Calu3 (cell line): ENCODE results near the gene PNPLA7. TPM values are rescaled to one million over a fixed set of nuclear protein-coding genes. Genes with fewer than 3 reads are reported as not detected.

Experiments used
- BruUV-seq: library from RNA; stranded (reverse); fragments of 400-500 nt; replicated peaks from 2 replicates; lab custom pipeline; 2021; lab: Mats Ljungman, UMichigan
- CTCF ChIA-PET: fragments of 300-600 bp; sonication (Branson Sonifier 250); formaldehyde crosslinking; loops from one replicate; lab custom pipeline; 2022; ENCODE audit warnings: antibody characterized with exemption; lab: Charles Lee
- DNase-seq: peaks from one replicate; pipeline ENCODE4 v3.0.0; 2022
- H3K27ac Mint-ChIP-seq: one replicate; pipeline ENCODE4 v1.8.0; 2022; ENCODE audit warnings: mixed read lengths; ENCODE audit not compliant: unreplicated experiment
- H3K27me3 Mint-ChIP-seq: one replicate; pipeline ENCODE4 v1.8.0; 2022; ENCODE audit warnings: mixed read lengths; ENCODE audit not compliant: unreplicated experiment
- H3K36me3 Mint-ChIP-seq: one replicate; pipeline ENCODE4 v1.8.0; 2022; ENCODE audit warnings: mild to moderate bottlenecking, moderate library complexity, mixed read lengths; ENCODE audit not compliant: insufficient read depth, unreplicated experiment
- H3K4me1 Mint-ChIP-seq: one replicate; pipeline ENCODE4 v1.8.0; 2022; ENCODE audit warnings: mild to moderate bottlenecking, low read depth, mixed read lengths; ENCODE audit not compliant: unreplicated experiment
- H3K4me3 Mint-ChIP-seq: one replicate; pipeline ENCODE4 v1.8.0; 2022; ENCODE audit warnings: mild to moderate bottlenecking, low read depth, moderate library complexity, mixed read lengths; ENCODE audit not compliant: unreplicated experiment
- H3K9me3 Mint-ChIP-seq: one replicate; pipeline ENCODE4 v1.8.0; 2022; ENCODE audit warnings: low read depth, mixed read lengths; ENCODE audit not compliant: unreplicated experiment
- intact Hi-C: fragments of 100-400 bp; cut with micrococcal nuclease; formaldehyde crosslinking; loops from one replicate; pipeline ENCODE4 v1.10.0; 2022; ENCODE audit not compliant: unreplicated experiment
- total RNA-seq: library from RNA; stranded (reverse); gene quantifications from 2 replicates; pipeline ENCODE4 v1.2.3, GENCODE V29; 2022
- TF ChIP-seq, protein P1 (sequence below): fragments of 200-600 bp; IDR thresholded peaks from one replicate; pipeline ENCODE4 v1.8.0; 2022; ENCODE audit warnings: antibody characterized with exemption; ENCODE audit not compliant: unreplicated experiment

Gene PNPLA7
- total RNA-seq, 1 experiment from 2014 or later = 1.8 TPM

DNA sequence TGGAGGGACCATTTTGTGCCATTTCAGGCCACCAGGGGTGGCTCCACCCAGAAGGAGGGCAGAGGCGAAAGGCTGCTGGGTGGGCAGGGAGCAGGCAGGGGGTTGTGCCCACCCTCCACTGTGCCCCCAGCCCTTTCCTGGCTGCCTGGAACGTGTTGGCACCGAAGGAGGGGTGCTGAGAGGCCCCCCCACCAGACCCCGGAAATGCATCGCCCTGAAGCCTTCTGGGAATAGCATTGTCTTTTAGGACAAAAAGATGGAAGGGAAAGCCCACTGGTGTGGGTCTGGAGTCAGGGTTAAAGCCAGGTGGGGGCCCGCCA is 121.9 kb downstream of the PNPLA7 start:
- Mint-ChIP-seq H3K9me3 (no peaks in the 10 kb centered on the region), H3K4me1 (peaks cover 8% of the 10 kb centered on the region), H3K36me3 (peaks cover 17% of the 10 kb centered on the region), H3K4me3 (no peak overlapping the region), H3K27ac (no peak overlapping the region), H3K27me3 (no peaks in the 10 kb centered on the region)
- CTCF ChIA-PET = no interaction called here
- intact Hi-C loops = no loop called here
- TF ChIP-seq, protein P1, sequence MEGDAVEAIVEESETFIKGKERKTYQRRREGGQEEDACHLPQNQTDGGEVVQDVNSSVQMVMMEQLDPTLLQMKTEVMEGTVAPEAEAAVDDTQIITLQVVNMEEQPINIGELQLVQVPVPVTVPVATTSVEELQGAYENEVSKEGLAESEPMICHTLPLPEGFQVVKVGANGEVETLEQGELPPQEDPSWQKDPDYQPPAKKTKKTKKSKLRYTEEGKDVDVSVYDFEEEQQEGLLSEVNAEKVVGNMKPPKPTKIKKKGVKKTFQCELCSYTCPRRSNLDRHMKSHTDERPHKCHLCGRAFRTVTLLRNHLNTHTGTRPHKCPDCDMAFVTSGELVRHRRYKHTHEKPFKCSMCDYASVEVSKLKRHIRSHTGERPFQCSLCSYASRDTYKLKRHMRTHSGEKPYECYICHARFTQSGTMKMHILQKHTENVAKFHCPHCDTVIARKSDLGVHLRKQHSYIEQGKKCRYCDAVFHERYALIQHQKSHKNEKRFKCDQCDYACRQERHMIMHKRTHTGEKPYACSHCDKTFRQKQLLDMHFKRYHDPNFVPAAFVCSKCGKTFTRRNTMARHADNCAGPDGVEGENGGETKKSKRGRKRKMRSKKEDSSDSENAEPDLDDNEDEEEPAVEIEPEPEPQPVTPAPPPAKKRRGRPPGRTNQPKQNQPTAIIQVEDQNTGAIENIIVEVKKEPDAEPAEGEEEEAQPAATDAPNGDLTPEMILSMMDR = no peak
- DNase-seq = no peak
- no TSS peak for BruUV-seq

- TF ChIP-seq, protein P1 = no peak
- intact Hi-C loops = no loop called here
Measured at GRCh38 chr9:137427454-137428310, 122.5 kb downstream of the PNPLA7 start.

GRCh38 chr9:137426018-137426681 is 124.1 kb downstream of the PNPLA7 start:
- CTCF ChIA-PET = no interaction called here
- TF ChIP-seq, protein P1 = no peak
- no peak for DNase-seq

More at GRCh38 chr9:137427454-137428310, 122.5 kb downstream of the PNPLA7 start:
- CTCF ChIA-PET = no interaction called here
- H3K4me1 Mint-ChIP-seq = peaks cover 8% of the 10 kb centered on the region
- DNase-seq = no peak
- H3K27ac Mint-ChIP-seq = no peak overlapping the region
- BruUV-seq = no TSS peak
- peaks cover 17% of the 10 kb centered on the region for H3K36me3 Mint-ChIP-seq
- no peaks in the 10 kb centered on the region for H3K9me3 Mint-ChIP-seq
- no peak overlapping the region for H3K4me3 Mint-ChIP-seq
- H3K27me3 Mint-ChIP-seq = no peaks in the 10 kb centered on the region

DNA sequence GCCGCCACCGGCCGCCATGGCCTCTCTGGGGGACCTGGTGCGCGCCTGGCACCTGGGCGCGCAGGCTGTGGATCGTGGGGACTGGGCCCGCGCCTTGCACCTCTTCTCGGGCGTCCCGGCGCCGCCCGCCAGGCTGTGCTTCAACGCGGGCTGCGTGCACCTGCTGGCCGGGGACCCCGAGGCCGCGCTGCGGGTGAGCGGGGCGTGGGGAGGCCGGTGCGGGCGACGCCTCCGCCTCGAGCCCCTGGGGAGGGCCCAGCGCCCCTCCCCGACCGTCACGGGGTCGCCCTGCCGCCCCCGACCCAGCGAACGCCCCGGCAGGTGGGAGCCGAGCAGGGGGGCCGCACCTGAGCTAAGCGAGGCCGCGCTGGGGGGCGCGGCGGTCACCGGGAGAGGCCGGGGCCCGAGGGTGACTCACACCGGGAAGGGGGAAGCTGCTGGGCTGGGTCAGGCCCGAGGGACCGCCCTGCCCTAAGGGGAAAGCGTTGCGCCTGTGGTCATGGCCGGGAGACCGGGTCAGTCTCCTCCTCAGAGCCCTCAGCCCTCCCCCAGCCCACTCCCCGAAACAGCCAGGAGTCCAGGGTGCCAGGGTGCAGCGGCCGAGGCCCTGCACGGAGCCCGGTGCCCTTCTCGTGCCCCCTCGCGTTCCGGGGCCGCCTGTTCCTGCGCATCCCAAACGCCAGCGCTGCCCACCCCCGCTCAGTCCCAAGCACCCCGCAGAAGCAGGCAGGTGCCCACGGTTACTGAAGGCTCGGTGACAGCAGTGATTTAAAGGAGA is 126.5 kb downstream of the PNPLA7 start:
- H3K4me1 Mint-ChIP-seq = peaks cover 8% of the 10 kb centered on the region
- peaks cover 24% of the 10 kb centered on the region for H3K36me3 Mint-ChIP-seq
- peak overlapping the region; percentile 36 for H3K27ac Mint-ChIP-seq
- intact Hi-C loops = no loop called here
- no peaks in the 10 kb centered on the region for H3K27me3 Mint-ChIP-seq
- DNase-seq = peak; percentile 83
- no TSS peak for BruUV-seq
- TF ChIP-seq, protein P1 = no peak
- CTCF ChIA-PET = interaction anchor here (1.0 to 1.7 kb wide), 8 partner anchors 12 to 146 kb away, joined by 3 to 11 read pairs (median 6); partner anchors contain the start of genes ENTPD8, NSMF and TOR4A
- H3K9me3 Mint-ChIP-seq = no peaks in the 10 kb centered on the region
- H3K4me3 Mint-ChIP-seq = peak overlapping the region; percentile 58

More at GRCh38 chr9:137426018-137426681, 124.1 kb downstream of the PNPLA7 start:
- H3K27ac Mint-ChIP-seq = no peak overlapping the region
- intact Hi-C loops = no loop called here
- H3K27me3 Mint-ChIP-seq = no peaks in the 10 kb centered on the region
- H3K4me1 Mint-ChIP-seq = peaks cover 8% of the 10 kb centered on the region
- H3K36me3 Mint-ChIP-seq = peaks cover 24% of the 10 kb centered on the region
- no peaks in the 10 kb centered on the region for H3K9me3 Mint-ChIP-seq
- no peak overlapping the region for H3K4me3 Mint-ChIP-seq
- no TSS peak for BruUV-seq
